Measurements from ENCODE around the gene DENND1A.
"Not testable (repeated sequence)": the region's sequence is repeated elsewhere in the genome, so short reads cannot be mapped to it uniquely, and the experiment has no call there.

Gene DENND1A

GRCh38 chr9:123946101-123946821 lies 16.3 kb upstream of the DENND1A start:
- no peaks in the 10 kb centered on the region for H3K4me1 ChIP-seq (ENCODE audit: control insufficient read depth, insufficient read depth, low read length)
- H3K27ac ChIP-seq (ENCODE audit: low read depth, low read length): no peak overlapping the region
- H3K36me3 ChIP-seq (ENCODE audit: control insufficient read depth, insufficient read depth, low read length): no peaks in the 10 kb centered on the region
- H3K27me3 ChIP-seq (ENCODE audit: control insufficient read depth, insufficient read depth, low read length): no peaks in the 10 kb centered on the region
- no peak overlapping the region for H3K4me3 ChIP-seq (ENCODE audit: low read depth, low read length)
- no peaks in the 10 kb centered on the region for H3K9me3 ChIP-seq (ENCODE audit: control insufficient read depth, insufficient read depth, low read length)
- H3K9ac ChIP-seq (ENCODE audit: low read depth, low read length): no peak overlapping the region

GRCh38 chr9:123945532-123945931 lies 15.6 kb upstream of the DENND1A start:
- no peak overlapping the region for H3K4me3 ChIP-seq (ENCODE audit: low read depth, low read length)
- no peaks in the 10 kb centered on the region for H3K9me3 ChIP-seq (ENCODE audit: control insufficient read depth, insufficient read depth, low read length)
- H3K27me3 ChIP-seq (ENCODE audit: control insufficient read depth, insufficient read depth, low read length): no peaks in the 10 kb centered on the region
- no peak overlapping the region for H3K27ac ChIP-seq (ENCODE audit: low read depth, low read length)
- H3K4me1 ChIP-seq (ENCODE audit: control insufficient read depth, insufficient read depth, low read length): no peaks in the 10 kb centered on the region
- H3K9ac ChIP-seq (ENCODE audit: low read depth, low read length): no peak overlapping the region
- no peaks in the 10 kb centered on the region for H3K36me3 ChIP-seq (ENCODE audit: control insufficient read depth, insufficient read depth, low read length)

- not testable (repeated sequence) for H3K36me3 ChIP-seq (ENCODE audit: control insufficient read depth, insufficient read depth, low read length); H3K27ac ChIP-seq (ENCODE audit: low read depth, low read length); H3K27me3 ChIP-seq (ENCODE audit: control insufficient read depth, insufficient read depth, low read length); H3K4me3 ChIP-seq (ENCODE audit: low read depth, low read length); H3K9ac ChIP-seq (ENCODE audit: low read depth, low read length); H3K9me3 ChIP-seq (ENCODE audit: control insufficient read depth, insufficient read depth, low read length); H3K4me1 ChIP-seq (ENCODE audit: control insufficient read depth, insufficient read depth, low read length)
These were observed 14.5 kb upstream of the DENND1A start for GRCh38 chr9:123944464-123944863.

DNA sequence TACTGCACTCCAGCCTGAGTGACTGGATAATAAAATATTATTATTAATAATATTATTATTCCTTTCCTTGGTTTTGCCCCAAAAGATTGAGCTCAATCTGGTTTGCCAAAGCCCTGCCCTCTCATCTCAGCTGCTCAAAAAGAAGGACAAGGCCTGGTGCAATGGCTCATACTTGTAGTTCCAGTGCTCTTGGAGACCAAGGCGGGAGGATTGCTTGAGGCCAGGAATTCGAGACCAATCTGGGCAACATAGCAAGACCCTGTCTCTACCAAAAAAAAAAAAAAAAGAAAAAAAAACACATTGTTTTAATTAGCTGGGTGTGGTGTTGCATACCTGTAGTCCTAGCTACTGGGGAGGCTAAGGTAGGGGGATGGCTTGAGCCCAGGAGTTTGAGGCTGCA lies 13.7 kb upstream of the DENND1A start:
- H3K27me3 ChIP-seq (ENCODE audit: control insufficient read depth, insufficient read depth, low read length): no peaks in the 10 kb centered on the region
- no peak overlapping the region for H3K4me3 ChIP-seq (ENCODE audit: low read depth, low read length)

DNA sequence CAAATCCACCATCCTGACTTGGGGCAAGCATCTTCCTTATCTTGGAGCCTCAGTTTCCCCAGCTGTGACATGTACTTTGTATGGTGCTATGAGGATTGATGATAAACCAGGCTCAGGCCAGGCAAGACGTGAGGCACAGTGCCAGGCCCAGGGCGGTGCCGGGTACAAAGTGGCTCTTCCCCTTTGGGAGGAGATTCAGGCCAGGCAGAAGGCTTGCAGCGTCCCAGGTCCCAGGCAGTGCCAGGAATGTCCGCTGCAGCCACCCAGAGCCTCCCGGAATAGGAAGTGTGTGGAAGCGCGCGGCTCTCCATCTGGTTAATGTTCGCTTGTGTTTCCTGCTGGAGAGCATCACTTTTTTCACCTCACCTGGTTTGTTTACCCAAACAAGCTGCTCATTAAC lies 12.6 kb upstream of the DENND1A start:
- H3K9ac ChIP-seq (ENCODE audit: low read depth, low read length): no peak overlapping the region
- H3K4me3 ChIP-seq (ENCODE audit: low read depth, low read length): no peak overlapping the region
- no peaks in the 10 kb centered on the region for H3K9me3 ChIP-seq (ENCODE audit: control insufficient read depth, insufficient read depth, low read length)
- no peaks in the 10 kb centered on the region for H3K27me3 ChIP-seq (ENCODE audit: control insufficient read depth, insufficient read depth, low read length)
- no peak overlapping the region for H3K27ac ChIP-seq (ENCODE audit: low read depth, low read length)
- no peaks in the 10 kb centered on the region for H3K4me1 ChIP-seq (ENCODE audit: control insufficient read depth, insufficient read depth, low read length)
- no peaks in the 10 kb centered on the region for H3K36me3 ChIP-seq (ENCODE audit: control insufficient read depth, insufficient read depth, low read length)

More for the DNA sequence above, 13.7 kb upstream of the DENND1A start:
- no peaks in the 10 kb centered on the region for H3K9me3 ChIP-seq (ENCODE audit: control insufficient read depth, insufficient read depth, low read length)
- no peaks in the 10 kb centered on the region for H3K4me1 ChIP-seq (ENCODE audit: control insufficient read depth, insufficient read depth, low read length)
- H3K27ac ChIP-seq (ENCODE audit: low read depth, low read length): no peak overlapping the region
- H3K9ac ChIP-seq (ENCODE audit: low read depth, low read length): no peak overlapping the region
- no peaks in the 10 kb centered on the region for H3K36me3 ChIP-seq (ENCODE audit: control insufficient read depth, insufficient read depth, low read length)

DNA sequence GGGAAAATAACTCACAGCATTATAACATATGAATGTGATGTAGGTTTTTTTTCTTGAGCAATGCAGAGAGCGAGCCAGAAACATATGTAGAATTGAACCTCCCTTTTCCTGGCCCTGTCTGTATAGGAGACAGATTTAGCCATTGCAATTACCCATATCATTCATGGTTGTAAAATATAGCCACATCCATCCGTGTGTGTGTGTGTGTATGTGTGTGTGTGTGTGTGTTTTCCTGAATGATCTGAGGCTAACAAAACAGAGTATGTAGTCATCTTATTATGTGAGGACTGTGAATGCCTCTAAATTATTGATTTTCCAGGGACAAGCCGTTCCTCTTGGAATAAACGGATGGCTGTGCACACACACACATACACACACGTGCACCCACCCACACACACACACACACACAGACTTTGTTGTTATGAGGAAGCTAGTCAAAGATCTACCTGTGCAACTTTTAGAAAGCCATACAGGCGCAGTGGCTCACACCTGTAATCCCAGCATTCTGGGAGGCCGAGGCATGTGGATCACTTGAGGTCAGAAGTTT lies 11.7 kb upstream of the DENND1A start:
- no peak overlapping the region for H3K27ac ChIP-seq (ENCODE audit: low read depth, low read length)
- H3K9ac ChIP-seq (ENCODE audit: low read depth, low read length): no peak overlapping the region
- H3K4me3 ChIP-seq (ENCODE audit: low read depth, low read length): no peak overlapping the region
- no peaks in the 10 kb centered on the region for H3K4me1 ChIP-seq (ENCODE audit: control insufficient read depth, insufficient read depth, low read length)
- no peaks in the 10 kb centered on the region for H3K27me3 ChIP-seq (ENCODE audit: control insufficient read depth, insufficient read depth, low read length)
- H3K9me3 ChIP-seq (ENCODE audit: control insufficient read depth, insufficient read depth, low read length): no peaks in the 10 kb centered on the region; the same call in 1 of the 2 replicates
- H3K36me3 ChIP-seq (ENCODE audit: control insufficient read depth, insufficient read depth, low read length): no peaks in the 10 kb centered on the region

DNA sequence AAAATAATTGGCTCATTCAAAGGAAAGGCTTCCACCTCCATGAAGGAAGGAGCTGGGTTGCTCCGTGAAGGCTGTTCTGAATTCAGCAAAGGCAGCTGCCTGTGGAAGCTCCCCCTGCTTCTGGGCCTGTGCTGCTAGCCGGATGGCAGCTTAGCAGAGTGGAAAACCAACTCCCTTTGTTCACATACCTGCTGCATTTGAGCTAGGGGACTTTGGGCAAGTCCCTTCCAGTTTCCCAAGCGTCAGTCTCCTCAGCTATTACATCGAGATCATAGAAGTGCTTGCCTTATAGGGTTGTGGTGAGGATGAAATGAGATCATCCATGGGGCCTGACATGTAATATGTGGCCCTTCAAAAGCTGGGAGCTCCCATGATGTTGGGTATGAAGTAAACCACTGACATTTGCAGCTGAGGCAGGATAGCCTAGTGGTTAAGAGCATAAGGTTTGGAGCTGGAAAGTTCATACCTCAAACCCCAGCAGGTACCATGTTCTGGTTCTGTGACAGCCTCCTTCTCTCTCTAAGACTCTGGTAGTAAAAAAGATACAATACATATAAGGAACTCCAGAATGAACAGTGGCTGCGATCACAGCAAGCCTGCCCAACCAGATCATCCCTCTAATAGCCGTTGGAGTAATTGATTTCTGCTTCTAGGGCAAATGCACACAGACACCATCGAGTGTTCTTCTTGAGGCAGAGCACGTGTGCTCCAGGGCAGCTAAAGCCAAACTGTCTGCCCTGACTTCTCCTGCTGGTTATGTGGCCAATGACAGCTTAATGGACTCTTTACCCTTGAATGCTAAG lies 11.0 kb upstream of the DENND1A start:
- no peak overlapping the region for H3K4me3 ChIP-seq (ENCODE audit: low read depth, low read length)
- H3K9me3 ChIP-seq (ENCODE audit: control insufficient read depth, insufficient read depth, low read length): no peaks in the 10 kb centered on the region; the same call in 1 of the 2 replicates

GRCh38 chr9:123938401-123938800 lies 8.5 kb upstream of the DENND1A start:
- no peak overlapping the region for H3K4me3 ChIP-seq (ENCODE audit: low read depth, low read length)
- no peak overlapping the region for H3K27ac ChIP-seq (ENCODE audit: low read depth, low read length)
- H3K9ac ChIP-seq (ENCODE audit: low read depth, low read length): no peak overlapping the region
- H3K4me1 ChIP-seq (ENCODE audit: control insufficient read depth, insufficient read depth, low read length): no peaks in the 10 kb centered on the region
- H3K9me3 ChIP-seq (ENCODE audit: control insufficient read depth, insufficient read depth, low read length): no peaks in the 10 kb centered on the region; the same call in 1 of the 2 replicates
- H3K36me3 ChIP-seq (ENCODE audit: control insufficient read depth, insufficient read depth, low read length): no peaks in the 10 kb centered on the region
- no peaks in the 10 kb centered on the region for H3K27me3 ChIP-seq (ENCODE audit: control insufficient read depth, insufficient read depth, low read length)

More for the DNA sequence above, 11.0 kb upstream of the DENND1A start:
- H3K9ac ChIP-seq (ENCODE audit: low read depth, low read length): no peak overlapping the region
- H3K27ac ChIP-seq (ENCODE audit: low read depth, low read length): no peak overlapping the region
- no peaks in the 10 kb centered on the region for H3K36me3 ChIP-seq (ENCODE audit: control insufficient read depth, insufficient read depth, low read length)
- no peaks in the 10 kb centered on the region for H3K27me3 ChIP-seq (ENCODE audit: control insufficient read depth, insufficient read depth, low read length)
- no peaks in the 10 kb centered on the region for H3K4me1 ChIP-seq (ENCODE audit: control insufficient read depth, insufficient read depth, low read length)

GRCh38 chr9:123936575-123936974 lies 6.6 kb upstream of the DENND1A start:
- not testable (repeated sequence) for H3K9ac ChIP-seq (ENCODE audit: low read depth, low read length); H3K4me3 ChIP-seq (ENCODE audit: low read depth, low read length); H3K36me3 ChIP-seq (ENCODE audit: control insufficient read depth, insufficient read depth, low read length); H3K27ac ChIP-seq (ENCODE audit: low read depth, low read length); H3K27me3 ChIP-seq (ENCODE audit: control insufficient read depth, insufficient read depth, low read length); H3K9me3 ChIP-seq (ENCODE audit: control insufficient read depth, insufficient read depth, low read length); H3K4me1 ChIP-seq (ENCODE audit: control insufficient read depth, insufficient read depth, low read length)

DNA sequence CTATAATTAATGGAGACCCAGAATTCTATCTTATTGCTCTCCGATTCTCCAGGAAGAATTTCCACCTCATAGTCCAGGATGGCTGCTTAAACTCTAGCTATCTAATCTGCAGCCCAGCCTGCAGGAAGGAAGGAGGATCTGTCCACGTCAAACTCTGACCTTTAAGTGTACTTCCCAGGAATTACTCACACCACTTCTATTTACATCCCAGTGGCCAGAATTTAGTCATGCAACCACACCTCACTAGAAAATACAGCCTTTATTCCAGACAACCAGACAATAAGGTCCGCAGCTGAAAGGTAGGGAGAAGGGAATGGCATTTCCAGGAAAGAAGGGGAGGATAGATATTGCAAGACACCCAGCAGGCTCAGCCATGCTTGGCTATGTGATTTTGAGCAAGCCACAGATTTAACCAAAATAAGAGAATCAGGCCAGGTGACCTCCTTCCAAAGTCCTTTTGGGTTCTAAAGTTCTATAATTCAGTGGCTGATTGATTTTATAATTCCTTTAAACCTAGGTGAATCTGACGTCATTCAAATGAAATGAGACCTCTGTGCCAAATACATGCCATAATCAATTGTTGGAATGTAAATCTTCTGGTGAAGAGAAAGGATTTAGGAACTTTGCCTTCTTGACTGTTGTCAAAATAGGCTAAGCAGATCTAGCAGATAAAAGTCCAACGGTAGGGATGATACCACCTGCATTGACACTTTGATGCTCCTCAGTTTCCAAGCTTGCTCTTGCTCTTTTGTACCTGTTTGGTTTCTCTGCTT lies 3.7 kb upstream of the DENND1A start:
- no peaks in the 10 kb centered on the region for H3K36me3 ChIP-seq (ENCODE audit: control insufficient read depth, insufficient read depth, low read length)
- no peaks in the 10 kb centered on the region; the same call in 1 of the 2 replicates for H3K9me3 ChIP-seq (ENCODE audit: control insufficient read depth, insufficient read depth, low read length)
- H3K27ac ChIP-seq (ENCODE audit: low read depth, low read length): no peak overlapping the region
- H3K27me3 ChIP-seq (ENCODE audit: control insufficient read depth, insufficient read depth, low read length): no peaks in the 10 kb centered on the region
- H3K4me1 ChIP-seq (ENCODE audit: control insufficient read depth, insufficient read depth, low read length): peaks cover 9% of the 10 kb centered on the region
- no peak overlapping the region for H3K9ac ChIP-seq (ENCODE audit: low read depth, low read length)
- H3K4me3 ChIP-seq (ENCODE audit: low read depth, low read length): no peak overlapping the region

Data from HUES48 (cell line).